ENCODE measurements around the gene RNLS.
A peak's percentile ranks its signal among the peaks of the same experiment; 100 is the strongest.

RNLS gene

DNA sequence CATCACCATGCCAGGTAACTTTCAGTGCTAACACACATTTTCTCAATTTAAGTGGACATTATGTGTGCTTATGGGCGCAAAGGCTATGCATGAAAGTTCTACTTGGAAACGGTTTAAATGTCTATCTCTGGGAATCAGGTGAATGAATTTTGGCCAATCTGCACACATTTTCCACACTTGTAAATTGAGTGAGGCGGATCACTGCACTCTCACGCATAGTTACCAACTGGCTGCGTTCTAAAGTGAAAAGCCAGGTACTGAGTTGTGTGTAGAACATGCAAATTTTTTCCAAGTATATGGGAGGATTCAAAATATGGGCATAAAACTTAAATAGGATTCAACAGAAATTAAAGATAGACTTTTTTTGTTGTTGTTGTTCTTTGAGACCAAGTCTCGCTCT is 323.7 kb downstream of the RNLS start:
- DNase-seq (ENCODE audit: low spot score), result no peak

DNA sequence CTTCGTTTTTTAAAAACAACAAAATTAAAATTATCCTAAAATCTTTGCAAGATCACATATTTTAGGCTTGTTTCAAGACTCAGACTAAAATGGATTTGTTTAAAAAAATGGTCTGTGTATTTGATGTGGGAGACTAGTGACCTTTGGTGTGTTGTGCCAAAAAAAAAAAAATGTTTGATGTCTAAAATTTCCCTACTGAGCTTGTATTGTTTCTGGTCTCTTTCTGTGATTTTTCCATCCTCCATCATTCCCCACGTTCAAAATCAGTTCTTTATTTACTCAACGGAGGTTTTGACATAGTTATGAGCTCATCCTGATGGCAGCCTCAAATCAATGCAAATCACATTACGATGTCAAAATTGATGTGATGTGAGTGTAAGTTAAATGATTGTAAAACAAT is 326.2 kb downstream of the RNLS start:
- DNase-seq (ENCODE audit: low spot score), result no peak

GRCh38 chr10:88256013-88256680 is 327.0 kb downstream of the RNLS start:
- DNase-seq (ENCODE audit: low spot score), result no peak

GRCh38 chr10:88254091-88254490 is 329.0 kb downstream of the RNLS start:
- peak; percentile 20 for DNase-seq (ENCODE audit: low spot score)

DNA sequence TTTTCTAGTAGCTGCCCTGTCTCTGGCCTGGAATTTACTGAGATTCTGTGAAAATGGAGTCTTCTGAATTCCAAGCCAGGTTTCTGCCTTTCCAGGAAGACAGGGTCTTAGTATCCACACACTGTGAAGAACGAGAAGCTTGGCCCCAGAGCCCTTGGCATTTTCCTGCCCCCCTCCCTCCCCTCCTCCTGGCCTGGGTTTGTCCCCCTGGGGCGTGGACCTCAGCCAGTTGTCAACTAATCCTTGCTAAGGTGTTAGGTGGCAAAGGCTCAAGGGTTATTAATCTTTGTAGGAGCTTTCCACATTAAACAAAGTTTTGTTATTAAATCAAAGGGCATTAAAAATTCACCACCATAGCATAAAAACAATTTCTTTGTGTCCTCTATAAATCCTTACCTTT is 329.5 kb downstream of the RNLS start:
- DNase-seq (ENCODE audit: low spot score), result no peak

DNA sequence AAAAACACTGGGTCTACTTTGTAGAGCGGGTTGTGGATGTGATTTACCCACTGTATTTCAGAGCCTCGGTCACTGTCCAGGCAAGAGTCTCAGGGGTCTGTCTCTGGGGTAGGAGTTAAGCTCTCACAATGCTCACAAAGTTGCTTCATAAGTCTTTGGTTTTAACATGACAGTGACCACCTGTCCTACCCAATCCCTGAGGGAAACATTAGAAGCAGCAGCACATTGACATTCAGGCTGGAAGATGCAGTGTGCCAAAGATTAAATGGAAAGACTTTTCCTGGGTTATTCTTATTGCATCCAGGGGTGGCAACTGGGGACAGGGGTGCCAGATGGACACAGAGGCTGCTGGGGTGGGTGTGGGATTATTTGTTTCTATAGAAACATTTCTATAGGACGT is 330.0 kb downstream of the RNLS start:
- no peak for DNase-seq (ENCODE audit: low spot score)

- no peak for DNase-seq (ENCODE audit: low spot score)
Measured at GRCh38 chr10:88249450-88249849, 333.7 kb downstream of the RNLS start.

GRCh38 chr10:88246675-88247074 is 336.4 kb downstream of the RNLS start:
- DNase-seq (ENCODE audit: low spot score), result no peak

DNA sequence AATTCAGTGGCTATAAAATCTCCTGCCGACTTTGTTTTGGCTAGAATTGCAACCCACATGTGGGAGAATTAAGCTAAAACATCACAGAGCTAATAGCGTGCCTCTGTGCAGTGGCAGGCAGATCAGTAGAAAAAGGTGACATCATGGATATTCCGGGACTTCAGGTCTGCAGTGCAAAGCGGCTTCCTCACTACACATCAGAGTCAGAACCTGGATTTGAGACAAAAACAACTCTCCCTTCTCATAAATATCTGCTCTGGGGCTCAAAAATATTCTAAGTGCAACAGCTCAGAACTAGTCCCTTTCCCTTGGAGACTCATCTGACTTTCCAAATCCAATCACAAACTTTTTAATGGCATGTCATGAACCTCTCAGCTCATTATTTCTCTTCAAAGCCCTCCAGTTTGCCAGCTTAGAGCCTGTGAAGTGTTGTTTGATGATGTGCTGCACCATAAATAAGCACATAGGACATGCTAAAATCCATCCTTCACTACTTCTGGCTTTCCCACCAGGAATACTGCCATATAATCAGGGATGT is 337.1 kb downstream of the RNLS start:
- no peak for DNase-seq (ENCODE audit: low spot score)

- no peak for DNase-seq (ENCODE audit: low spot score)
Measured at GRCh38 chr10:88244781-88245625, 338.1 kb downstream of the RNLS start.

- peak; percentile 8 for DNase-seq (ENCODE audit: low spot score)
Measured at GRCh38 chr10:88243836-88244730, 339.0 kb downstream of the RNLS start.

DNA sequence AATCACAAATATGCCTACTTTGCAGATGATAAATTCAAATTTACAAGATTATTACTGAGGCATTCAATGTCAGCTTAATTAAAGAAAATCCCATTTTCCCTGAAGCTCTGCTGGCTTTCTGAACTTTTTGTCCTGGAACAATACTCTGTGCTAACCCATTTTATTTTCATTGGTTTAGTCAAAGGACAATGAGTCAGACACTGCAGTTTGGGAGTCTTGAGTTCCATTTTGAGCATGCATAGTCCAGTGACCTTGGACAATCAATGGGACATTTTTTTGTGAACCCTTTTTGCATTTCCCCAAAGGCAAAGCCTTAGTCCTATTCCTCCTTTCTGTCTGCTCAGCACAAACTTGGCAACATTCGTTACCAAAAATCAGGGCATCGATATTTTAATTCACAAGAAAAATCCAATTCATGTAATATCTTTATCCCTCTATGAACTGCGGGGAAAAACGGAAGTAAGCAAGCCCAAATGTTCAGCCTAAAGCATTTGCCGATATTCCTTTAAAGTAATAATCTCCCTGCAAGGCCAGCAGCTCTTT is 339.8 kb downstream of the RNLS start:
- DNase-seq (ENCODE audit: low spot score), result no peak

DNA sequence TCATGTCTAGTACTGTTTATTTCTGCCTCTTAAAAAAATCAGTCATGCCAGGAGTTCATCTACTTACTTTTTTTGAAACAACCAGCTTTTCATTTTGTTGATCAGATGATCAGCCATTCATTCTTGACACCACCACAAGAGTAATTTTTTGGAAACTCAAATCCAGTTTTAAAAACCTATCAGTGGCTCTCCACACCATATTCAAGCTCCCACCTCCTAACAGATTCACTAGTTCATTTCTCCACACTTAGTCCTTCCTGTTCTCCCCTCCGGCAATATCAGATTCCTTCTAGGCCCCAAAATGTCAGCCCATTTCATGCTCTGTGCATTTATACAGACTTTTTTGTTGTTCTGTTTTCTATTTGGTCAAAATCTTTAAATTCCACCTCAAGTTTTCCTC is 341.6 kb downstream of the RNLS start:
- no peak for DNase-seq (ENCODE audit: low spot score)

- DNase-seq (ENCODE audit: low spot score), result no peak
Measured at GRCh38 chr10:88239212-88239611, 343.9 kb downstream of the RNLS start.

DNA sequence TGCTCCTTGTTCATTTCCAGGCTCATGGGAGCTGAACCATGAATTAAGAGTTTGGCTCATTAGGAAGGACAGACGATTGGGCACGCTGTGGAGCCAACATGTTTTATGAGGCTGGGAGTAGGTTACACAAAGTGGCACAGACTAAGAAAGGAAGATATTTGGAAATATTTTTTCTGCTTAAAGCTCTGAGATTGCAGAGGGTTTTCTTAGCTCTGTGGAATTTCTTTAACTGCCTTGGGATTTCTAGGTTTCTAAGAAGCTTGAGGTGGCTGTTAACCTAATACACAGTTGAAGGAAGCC is 344.6 kb downstream of the RNLS start:
- no peak for DNase-seq (ENCODE audit: low spot score)

- no peak for DNase-seq (ENCODE audit: low spot score)
Measured at GRCh38 chr10:88237896-88238614, 345.1 kb downstream of the RNLS start.

- DNase-seq (ENCODE audit: low spot score), result no peak
Measured at GRCh38 chr10:88236121-88236743, 346.9 kb downstream of the RNLS start.

DNA sequence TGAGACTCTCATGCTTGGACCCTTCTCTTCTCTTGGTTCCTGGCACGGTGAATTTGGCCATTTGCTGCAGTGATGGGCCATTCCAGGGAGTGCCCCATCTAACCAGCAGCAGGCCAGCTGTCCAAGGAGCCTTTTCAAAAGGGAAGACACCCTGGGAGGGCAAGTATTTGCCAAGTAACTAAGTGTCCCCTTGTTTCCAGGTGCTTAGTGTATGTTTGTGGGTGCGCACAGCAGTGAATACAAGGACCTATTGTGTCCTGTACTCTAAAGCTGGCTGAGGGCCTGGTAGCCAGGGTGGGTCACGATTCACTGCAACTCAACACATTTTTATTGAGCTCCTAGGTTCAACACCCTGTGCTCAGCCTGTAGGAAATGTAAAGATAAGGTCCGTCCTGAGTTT is 348.8 kb downstream of the RNLS start:
- no peak for DNase-seq (ENCODE audit: low spot score)

- DNase-seq (ENCODE audit: low spot score), result no peak
Measured at GRCh38 chr10:88233870-88234269, 349.2 kb downstream of the RNLS start.

- no peak for DNase-seq (ENCODE audit: low spot score)
Measured at GRCh38 chr10:88232983-88233543, 350.1 kb downstream of the RNLS start.

All from kidney capillary endothelial cell (primary cell).